Peyer's patch (tissue), 4 donors: ENCODE measurements around the gene PC. TPM values are rescaled to one million over a fixed set of nuclear protein-coding genes. Genes with fewer than 3 reads are reported as not detected.
"Not testable (repeated sequence)": the region's sequence is repeated elsewhere in the genome, so short reads cannot be mapped to it uniquely, and the experiment has no call there.

Source experiments
- DNase-seq, 3 donors: peaks; one replicate each; pipeline ENCODE4 v3.0.0-alpha.2; 2017 to 2019
- H3K27ac ChIP-seq, 4 donors: fragments of 200-600 bp; sonication (generic); one replicate each; pipeline ENCODE4 v1.5.1; 2016 to 2019
- H3K27me3 ChIP-seq, 2 donors: fragments of 200-600 bp; sonication (generic); one replicate each; pipeline ENCODE4 v1.5.1; 2019
- H3K36me3 ChIP-seq, 3 donors: fragments of 200-600 bp; sonication (generic); one replicate each; pipeline ENCODE4 v1.5.1; 2016 to 2019
- H3K4me1 ChIP-seq, 4 donors: fragments of 200-600 bp; sonication (generic); one replicate each; pipeline ENCODE4 v1.5.1; 2016 to 2019
- H3K4me3 ChIP-seq, 4 donors: fragments of 200-600 bp; sonication (generic); 1 replicate in 3 of 4; 2 replicates in 1 of 4; pipeline ENCODE4 v1.5.1; 2016 to 2019; ENCODE audit warnings: mild to moderate bottlenecking in 1 of 4
- H3K9me3 ChIP-seq, 4 donors: fragments of 200-600 bp; sonication (generic); one replicate each; pipeline ENCODE4 v1.5.1; 2016 to 2019; ENCODE audit warnings: mild to moderate bottlenecking in 1 of 4
- CTCF ChIP-seq, 6 experiments: fragments of 450-650 bp in 4 of 6; fragments of 200-600 bp in 2 of 6; sonication (generic) in 1 of 6; IDR thresholded peaks; one replicate each; pipeline ENCODE4 v1.5.1; 2017 to 2019; ENCODE audit warnings: antibody characterized with exemption in 6 of 6, mild to moderate bottlenecking in 3 of 6, moderate library complexity in 1 of 6
- POLR2A ChIP-seq, 2 donors: fragments of 450-650 bp; IDR thresholded peaks; one replicate each; pipeline ENCODE4 v1.5.1; 2017; ENCODE audit warnings: antibody characterized with exemption in 2 of 2, mild to moderate bottlenecking in 2 of 2, moderate library complexity in 2 of 2
- total RNA-seq, 4 donors: library from RNA; depleted of rRNA; stranded (reverse); fragments of >200 nt; gene quantifications; one replicate each; pipeline ENCODE4 v1.1.0, GENCODE V29; 2016

The PC gene
- total RNA-seq, 4 donors from 2014 or later, result 15.7 to 88.9 (median 77.2) TPM

- no peak overlapping the region for H3K4me3 ChIP-seq
- peaks cover 0 to 13% (median 0%) of the 10 kb centered on the region in 3 donors for H3K36me3 ChIP-seq
- no peak for DNase-seq
- TF ChIP-seq CTCF (IDR thresholded peaks at IDR 0.05), result no peak
- no peak for TF ChIP-seq POLR2A (IDR thresholded peaks at IDR 0.05)
- no peaks in the 10 kb centered on the region for H3K27me3 ChIP-seq
- no peaks in the 10 kb centered on the region for H3K9me3 ChIP-seq
- no peaks in the 10 kb centered on the region for H3K4me1 ChIP-seq
- no peak overlapping the region for H3K27ac ChIP-seq
Measured at GRCh38 chr11:66834943-66835342, 123.2 kb downstream of the PC start.

DNA sequence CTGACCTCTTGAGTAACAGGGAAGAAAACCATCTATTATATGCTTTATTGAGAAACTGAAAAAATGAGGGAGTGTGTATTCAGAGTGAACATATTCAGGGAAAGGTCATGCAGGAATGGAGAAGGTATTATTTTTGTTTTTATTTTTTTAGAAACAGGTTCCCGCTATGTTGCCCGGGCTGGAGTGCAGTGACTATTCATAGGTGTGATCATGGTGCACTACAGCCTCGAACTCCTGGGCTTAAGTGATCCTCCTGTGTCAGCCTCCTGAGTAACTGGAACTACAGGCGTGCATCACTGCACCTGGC is 123.7 kb downstream of the PC start:
- Histone ChIP-seq H3K36me3 (peaks cover 0 to 14% (median 0%) of the 10 kb centered on the region in 3 donors), H3K27ac (no peak overlapping the region), H3K4me3 (no peak overlapping the region), H3K4me1 (no peaks in the 10 kb centered on the region), H3K9me3 (no peaks in the 10 kb centered on the region), H3K27me3 (no peaks in the 10 kb centered on the region)
- no peak for DNase-seq
- TF ChIP-seq CTCF (IDR thresholded peaks at IDR 0.05) (no peak), POLR2A (IDR thresholded peaks at IDR 0.05) (no peak)

- not testable (repeated sequence) for H3K27ac ChIP-seq, DNase-seq, H3K9me3 ChIP-seq, H3K27me3 ChIP-seq, H3K36me3 ChIP-seq, H3K4me3 ChIP-seq, H3K4me1 ChIP-seq
Measured at GRCh38 chr11:66824573-66824972, 133.6 kb downstream of the PC start.

DNA sequence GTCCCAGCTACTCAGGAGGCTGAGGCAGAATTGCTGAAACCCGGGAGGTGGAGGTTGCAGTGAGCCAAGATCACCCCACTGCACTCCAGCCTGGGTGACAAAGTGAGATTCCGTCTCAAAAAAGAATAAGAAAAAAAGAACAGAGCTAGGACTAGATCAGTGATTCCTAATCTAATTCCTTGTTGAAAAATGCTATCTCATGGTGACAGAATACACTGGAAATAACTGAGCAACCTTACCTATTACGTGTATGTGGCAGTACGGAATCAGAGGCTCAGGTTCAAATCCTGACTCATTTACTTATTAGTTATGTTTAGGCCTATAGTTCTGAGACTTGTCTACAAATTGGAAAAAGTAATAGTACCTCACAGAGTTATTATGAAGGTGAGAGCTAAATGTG is 134.5 kb downstream of the PC start:
- no peaks in the 10 kb centered on the region for H3K36me3 ChIP-seq
- no peak overlapping the region for H3K4me3 ChIP-seq
- no peak overlapping the region for H3K27ac ChIP-seq
- H3K9me3 ChIP-seq, result no peaks in the 10 kb centered on the region
- no peaks in the 10 kb centered on the region for H3K27me3 ChIP-seq
- no peak for DNase-seq
- TF ChIP-seq POLR2A (IDR thresholded peaks at IDR 0.05), result no peak
- no peak for TF ChIP-seq CTCF (IDR thresholded peaks at IDR 0.05)
- H3K4me1 ChIP-seq, result no peaks in the 10 kb centered on the region

- H3K36me3 ChIP-seq, result peaks cover 0 to 5% (median 0%) of the 10 kb centered on the region in 3 donors
- DNase-seq, result no peak
- no peak overlapping the region for H3K27ac ChIP-seq
- H3K4me3 ChIP-seq, result no peak overlapping the region
- H3K9me3 ChIP-seq, result no peaks in the 10 kb centered on the region
- H3K27me3 ChIP-seq, result no peaks in the 10 kb centered on the region
- no peaks in the 10 kb centered on the region for H3K4me1 ChIP-seq
- TF ChIP-seq CTCF (IDR thresholded peaks at IDR 0.05) (no peak), POLR2A (IDR thresholded peaks at IDR 0.05) (no peak)
Measured at GRCh38 chr11:66820901-66821300, 137.3 kb downstream of the PC start.

DNA sequence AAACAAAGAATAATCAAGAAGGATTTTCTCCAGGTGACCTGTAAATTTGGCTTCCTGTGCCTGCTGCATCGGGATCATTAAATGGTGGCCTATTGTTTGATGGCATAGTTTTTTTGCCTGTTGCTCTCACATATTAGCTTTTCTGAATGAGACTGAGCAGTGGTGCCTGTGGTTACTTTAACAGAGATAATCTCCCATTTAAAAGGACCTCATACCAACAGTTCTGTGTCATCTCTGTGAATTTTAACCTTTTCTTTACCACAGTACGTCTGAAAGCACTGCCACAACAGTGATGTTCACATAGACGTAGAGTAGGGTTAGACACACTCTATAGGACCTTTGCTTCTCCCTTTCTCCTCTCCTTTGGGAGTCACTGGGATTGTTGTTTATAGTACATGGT is 137.8 kb downstream of the PC start:
- no peak overlapping the region for H3K4me3 ChIP-seq
- no peaks in the 10 kb centered on the region for H3K4me1 ChIP-seq
- H3K9me3 ChIP-seq, result no peaks in the 10 kb centered on the region
- TF ChIP-seq POLR2A (IDR thresholded peaks at IDR 0.05), result no peak
- TF ChIP-seq CTCF (IDR thresholded peaks at IDR 0.05), result no peak
- DNase-seq, result no peak
- no peaks in the 10 kb centered on the region for H3K27me3 ChIP-seq
- H3K27ac ChIP-seq, result no peak overlapping the region
- H3K36me3 ChIP-seq, result peaks cover 0 to 5% (median 0%) of the 10 kb centered on the region in 3 donors
